Panc1 (cell line): ENCODE data around the gene AMBRA1. TPM values are rescaled to one million over a fixed set of nuclear protein-coding genes. Genes with fewer than 3 reads are reported as not detected.

ENCODE experiments used
- ATAC-seq: fragments of 200-7000 bp; cut with Tn5 transposase; 2 replicates; pipeline ENCODE4 v1.9.1; 2020; ENCODE audit warnings: mild to moderate bottlenecking, moderate library complexity
- BruUV-seq: library from RNA; stranded (reverse); fragments of 400-500 nt; replicated peaks from 2 replicates; lab custom pipeline; 2021; lab: Mats Ljungman, UMichigan
- CTCF ChIA-PET: fragments of 300-600 bp; sonication (Branson Sonifier 250); formaldehyde crosslinking; loops from one replicate; lab custom pipeline; 2022; ENCODE audit warnings: antibody characterized with exemption; lab: Charles Lee
- POLR2A ChIA-PET: fragments of 300-600 bp; sonication (Branson Sonifier 250); formaldehyde crosslinking; loops from one replicate; lab custom pipeline; 2022; ENCODE audit warnings: antibody characterized with exemption; lab: Charles Lee
- DNase-seq: peaks from one replicate; pipeline ENCODE4 v3.0.0-alpha.2; 2010; ENCODE audit warnings: low read depth, low spot score
- H3K27ac ChIP-seq: 2 replicates; pipeline ENCODE4 v1.5.1; 2011; ENCODE audit warnings: mild to moderate bottlenecking, low read length, inconsistent platforms
- H3K27me3 ChIP-seq: fragments of 200-500 bp; sonication (Bioruptor generic); 2 replicates; pipeline ENCODE4 v1.6.0; 2014; ENCODE audit warnings: low read length, inconsistent platforms; ENCODE audit not compliant: control insufficient read depth, insufficient read depth
- H3K36me3 ChIP-seq: fragments of 200-500 bp; sonication (Bioruptor generic); 2 replicates; pipeline ENCODE4 v1.5.1; 2014; ENCODE audit warnings: inconsistent platforms, mild to moderate bottlenecking, low read length, moderate library complexity; ENCODE audit not compliant: control insufficient read depth, insufficient read depth
- H3K4me1 ChIP-seq: 2 replicates; pipeline ENCODE4 v1.5.1; 2011; ENCODE audit warnings: inconsistent platforms, mild to moderate bottlenecking, low read length, moderate library complexity; ENCODE audit not compliant: control insufficient read depth, insufficient read depth
- H3K4me3 ChIP-seq, 2 experiments: 2 replicates each; pipeline ENCODE4 v1.5.1; 2011 to 2012; ENCODE audit warnings: low read depth in 2 of 2, low read length in 2 of 2, mild to moderate bottlenecking in 2 of 2, inconsistent platforms in 1 of 2, moderate library complexity in 1 of 2
- H3K9me3 ChIP-seq: fragments of 200-500 bp; sonication (Bioruptor generic); 2 replicates; pipeline ENCODE4 v1.5.1; 2014; ENCODE audit warnings: low read depth, mild to moderate bottlenecking, inconsistent platforms, low read length, moderate library complexity; ENCODE audit not compliant: control insufficient read depth, insufficient read depth
- SIN3A ChIP-seq: IDR thresholded peaks from 2 replicates; pipeline ENCODE4 v1.6.1; 2012; ENCODE audit warnings: low read depth, mild to moderate bottlenecking, low read length, moderate library complexity, borderline replicate concordance; ENCODE audit not compliant: insufficient read depth
- TCF7L2 ChIP-seq: IDR thresholded peaks from 2 replicates; pipeline ENCODE4 v1.6.1; 2011; ENCODE audit warnings: mild to moderate bottlenecking, low read depth, low read length, inconsistent platforms
- in situ Hi-C: cut with HindIII; loops from 2 replicates; pipeline ENCODE4 v1.10.0; 2016; ENCODE audit warnings: low sequenced_read_pairs, low pct_unique_long_range_greater_than_20kb
- intact Hi-C: fragments of 100-400 bp; cut with micrococcal nuclease; formaldehyde crosslinking; loops from one replicate; pipeline ENCODE4 v1.10.0; 2022; ENCODE audit not compliant: unreplicated experiment
- microRNA-seq: library from miRNA; unstranded; fragments of <30 nt; microRNA quantifications from one replicate; pipeline ENCODE4 v1.1.0, GENCODE V29; 2020; ENCODE audit not compliant: unreplicated experiment
- total RNA-seq: library from RNA; stranded (reverse); gene quantifications from one replicate; pipeline ENCODE4 v1.2.1, GENCODE V29; 2021; ENCODE audit not compliant: unreplicated experiment
- TF ChIP-seq, protein P1 (sequence below): fragments of 450-650 bp; IDR thresholded peaks from 2 replicates; pipeline ENCODE4 v1.5.1; 2017; ENCODE audit warnings: mild to moderate bottlenecking
- TF ChIP-seq, protein P2 (sequence below), 2 experiments: IDR thresholded peaks; 2 replicates each; pipeline ENCODE4 v1.6.1; 2011 to 2012; ENCODE audit warnings: low read depth in 2 of 2, control low read depth in 1 of 2, low read length in 1 of 2, mild to moderate bottlenecking in 1 of 2, moderate library complexity in 1 of 2; ENCODE audit not compliant: insufficient read depth in 1 of 2

The AMBRA1 gene
- total RNA-seq, 1 experiment from 2014 or later: 40.0 TPM

DNA sequence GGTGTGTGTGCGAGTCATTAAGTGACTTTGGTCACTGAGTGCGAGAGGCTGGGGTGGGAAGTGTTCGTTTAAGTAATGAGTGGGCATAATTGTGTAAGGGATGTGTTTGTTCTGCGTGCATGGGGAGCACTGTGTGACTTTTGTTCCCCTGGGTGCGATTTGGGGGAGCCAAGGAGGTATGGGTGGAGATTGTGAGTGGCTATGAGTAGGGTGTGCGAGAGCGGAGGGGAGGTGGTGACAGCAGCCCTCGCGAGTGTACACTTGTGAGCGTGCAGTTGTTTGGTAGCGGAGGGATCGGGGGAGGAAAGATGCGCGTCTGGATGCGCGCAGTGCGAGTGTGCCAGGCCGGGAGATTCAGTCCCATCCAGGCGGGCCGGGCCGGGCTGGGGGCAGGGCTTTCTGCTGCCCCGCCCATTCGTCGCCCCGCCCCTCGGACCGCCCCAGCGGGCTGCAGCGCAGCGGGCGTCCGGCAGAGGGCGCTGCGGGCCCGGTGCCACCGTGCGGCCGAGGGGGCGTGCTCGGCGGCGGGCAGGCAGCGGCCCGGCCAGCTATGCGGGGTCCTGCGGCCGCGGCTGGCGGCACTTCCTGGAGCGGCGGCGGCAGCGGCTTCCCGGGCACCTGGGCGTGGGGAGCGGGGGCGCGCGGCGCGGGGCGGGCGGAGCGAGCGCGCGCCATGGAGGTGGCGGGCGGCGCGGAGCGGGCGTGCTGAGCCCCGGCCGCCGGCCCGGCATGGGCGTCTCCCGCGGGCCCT lies 246.8 kb downstream of the AMBRA1 start, which contains the start of gene DGKZ:
Gene DGKZ, plus strand, starts transcription at position 578 of the 751 bp plus-strand sequence. CDS start 197 bp downstream, outside the sequence.
- H3K27me3 ChIP-seq: no peaks in the 10 kb centered on the region
- POLR2A ChIA-PET: interaction anchor here (0.7 kb wide), 1 partner anchor 252 kb away, joined by 3 read pairs; no protein-coding TSS in a partner anchor
- CTCF ChIA-PET: no interaction called here
- no peak for DNase-seq
- peak; percentile 90 for ATAC-seq
- H3K4me3 ChIP-seq: peak within 1 kb of the TSS; percentile 80 to 83
- H3K4me1 ChIP-seq: peaks cover 22% of the 10 kb centered on the region
- intact Hi-C loops (no loop called here), in situ Hi-C loops (no loop called here)
- H3K36me3 ChIP-seq: no peaks in the 10 kb centered on the region
- TF ChIP-seq TCF7L2 (no peak), SIN3A (peak; percentile 68; the same call in 1 of the 2 replicates)
- TF ChIP-seq, protein P1, sequence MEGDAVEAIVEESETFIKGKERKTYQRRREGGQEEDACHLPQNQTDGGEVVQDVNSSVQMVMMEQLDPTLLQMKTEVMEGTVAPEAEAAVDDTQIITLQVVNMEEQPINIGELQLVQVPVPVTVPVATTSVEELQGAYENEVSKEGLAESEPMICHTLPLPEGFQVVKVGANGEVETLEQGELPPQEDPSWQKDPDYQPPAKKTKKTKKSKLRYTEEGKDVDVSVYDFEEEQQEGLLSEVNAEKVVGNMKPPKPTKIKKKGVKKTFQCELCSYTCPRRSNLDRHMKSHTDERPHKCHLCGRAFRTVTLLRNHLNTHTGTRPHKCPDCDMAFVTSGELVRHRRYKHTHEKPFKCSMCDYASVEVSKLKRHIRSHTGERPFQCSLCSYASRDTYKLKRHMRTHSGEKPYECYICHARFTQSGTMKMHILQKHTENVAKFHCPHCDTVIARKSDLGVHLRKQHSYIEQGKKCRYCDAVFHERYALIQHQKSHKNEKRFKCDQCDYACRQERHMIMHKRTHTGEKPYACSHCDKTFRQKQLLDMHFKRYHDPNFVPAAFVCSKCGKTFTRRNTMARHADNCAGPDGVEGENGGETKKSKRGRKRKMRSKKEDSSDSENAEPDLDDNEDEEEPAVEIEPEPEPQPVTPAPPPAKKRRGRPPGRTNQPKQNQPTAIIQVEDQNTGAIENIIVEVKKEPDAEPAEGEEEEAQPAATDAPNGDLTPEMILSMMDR: peak; percentile 99
- TF ChIP-seq, protein P2, sequence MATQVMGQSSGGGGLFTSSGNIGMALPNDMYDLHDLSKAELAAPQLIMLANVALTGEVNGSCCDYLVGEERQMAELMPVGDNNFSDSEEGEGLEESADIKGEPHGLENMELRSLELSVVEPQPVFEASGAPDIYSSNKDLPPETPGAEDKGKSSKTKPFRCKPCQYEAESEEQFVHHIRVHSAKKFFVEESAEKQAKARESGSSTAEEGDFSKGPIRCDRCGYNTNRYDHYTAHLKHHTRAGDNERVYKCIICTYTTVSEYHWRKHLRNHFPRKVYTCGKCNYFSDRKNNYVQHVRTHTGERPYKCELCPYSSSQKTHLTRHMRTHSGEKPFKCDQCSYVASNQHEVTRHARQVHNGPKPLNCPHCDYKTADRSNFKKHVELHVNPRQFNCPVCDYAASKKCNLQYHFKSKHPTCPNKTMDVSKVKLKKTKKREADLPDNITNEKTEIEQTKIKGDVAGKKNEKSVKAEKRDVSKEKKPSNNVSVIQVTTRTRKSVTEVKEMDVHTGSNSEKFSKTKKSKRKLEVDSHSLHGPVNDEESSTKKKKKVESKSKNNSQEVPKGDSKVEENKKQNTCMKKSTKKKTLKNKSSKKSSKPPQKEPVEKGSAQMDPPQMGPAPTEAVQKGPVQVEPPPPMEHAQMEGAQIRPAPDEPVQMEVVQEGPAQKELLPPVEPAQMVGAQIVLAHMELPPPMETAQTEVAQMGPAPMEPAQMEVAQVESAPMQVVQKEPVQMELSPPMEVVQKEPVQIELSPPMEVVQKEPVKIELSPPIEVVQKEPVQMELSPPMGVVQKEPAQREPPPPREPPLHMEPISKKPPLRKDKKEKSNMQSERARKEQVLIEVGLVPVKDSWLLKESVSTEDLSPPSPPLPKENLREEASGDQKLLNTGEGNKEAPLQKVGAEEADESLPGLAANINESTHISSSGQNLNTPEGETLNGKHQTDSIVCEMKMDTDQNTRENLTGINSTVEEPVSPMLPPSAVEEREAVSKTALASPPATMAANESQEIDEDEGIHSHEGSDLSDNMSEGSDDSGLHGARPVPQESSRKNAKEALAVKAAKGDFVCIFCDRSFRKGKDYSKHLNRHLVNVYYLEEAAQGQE (IDR thresholded peaks at IDR 0.05; ENCODE audit: insufficient read depth in 1 of 2, low read depth in 2 of 2, low read length in 1 of 2): no peak
- no peaks in the 10 kb centered on the region for H3K9me3 ChIP-seq
- no TSS peak for BruUV-seq
- peak within 1 kb of the TSS; percentile 82 for H3K27ac ChIP-seq

Small RNA genes lying within 50 kb of the gene (microRNA-seq; reads per million reads assigned to microRNA genes)
- gene MIR3160-1: not detected
- gene MIR3160-2: not detected
- gene MIR4688: 1.3 reads per million

Other genes with a start within 250 kb of the AMBRA1 start
- 104 TPM for gene DGKZ, start 246.6 kb downstream of the AMBRA1 start, total RNA-seq
- 252 TPM for gene MDK, start 212.4 kb downstream of the AMBRA1 start, total RNA-seq
- 3.1 TPM for gene CHRM4, start 202.2 kb downstream of the AMBRA1 start, total RNA-seq
- gene HARBI1, start 23.2 kb upstream of the AMBRA1 start, total RNA-seq: 6.4 TPM
- gene ATG13, start 23.5 kb upstream of the AMBRA1 start, total RNA-seq: 57.9 TPM
- gene ARHGAP1, start 106.6 kb upstream of the AMBRA1 start, total RNA-seq: 43.5 TPM
- 19.8 TPM for gene ZNF408, start 107.0 kb upstream of the AMBRA1 start, total RNA-seq
- gene F2, start 125.2 kb upstream of the AMBRA1 start, total RNA-seq: 0.64 TPM